Frontal cortex (tissue), 4 donors: ENCODE measurements around the gene TPCN2. TPM values are rescaled to one million over a fixed set of nuclear protein-coding genes. Genes with fewer than 3 reads are reported as not detected.
"Not testable (repeated sequence)": the region's sequence is repeated elsewhere in the genome, so short reads cannot be mapped to it uniquely, and the experiment has no call there.

Experiments
- DNase-seq, 2 donors: peaks; one replicate each; pipeline ENCODE4 v3.0.0; 2012; ENCODE audit warnings: low spot score in 2 of 2
- FAIRE-seq: peaks from 2 replicates; lab custom pipeline; 2012; peaks lifted over from hg19 to GRCh38; lab: Jason Lieb, UNC
- total RNA-seq: library from RNA; depleted of rRNA; stranded (reverse); fragments of >200 nt; gene quantifications from one replicate; pipeline ENCODE4 v1.2.3, GENCODE V29; 2014
- donor health status: control.
- donor health status: control.
- donor health status: control.

TPCN2 gene
- total RNA-seq, 1 donor from 2014 or later, result 6.1 TPM

GRCh38 chr11:69134182-69134581 lies 85.5 kb downstream of the TPCN2 start:
- DNase-seq, FAIRE-seq: not testable (repeated sequence)

GRCh38 chr11:69134957-69135356 lies 86.2 kb downstream of the TPCN2 start:
- FAIRE-seq (no peak), DNase-seq (no peak)

GRCh38 chr11:69135420-69136363 lies 87.0 kb downstream of the TPCN2 start:
- no peak for DNase-seq
- no peak for FAIRE-seq

GRCh38 chr11:69136471-69136870 lies 87.7 kb downstream of the TPCN2 start:
- FAIRE-seq, result no peak
- DNase-seq, result no peak

GRCh38 chr11:69137151-69137844 lies 88.6 kb downstream of the TPCN2 start:
- DNase-seq (no peak), FAIRE-seq (no peak)

- FAIRE-seq (no peak), DNase-seq (no peak)
These were observed 89.5 kb downstream of the TPCN2 start for GRCh38 chr11:69138265-69138664.

GRCh38 chr11:69140161-69140560 lies 91.4 kb downstream of the TPCN2 start:
- not testable (repeated sequence) for FAIRE-seq, DNase-seq

- DNase-seq, result no peak
- no peak for FAIRE-seq
These were observed 91.9 kb downstream of the TPCN2 start for GRCh38 chr11:69140635-69141034.

- DNase-seq (no peak), FAIRE-seq (no peak)
These were observed 93.0 kb downstream of the TPCN2 start for GRCh38 chr11:69141742-69142141.

GRCh38 chr11:69142895-69143294 lies 94.2 kb downstream of the TPCN2 start:
- no peak for FAIRE-seq
- DNase-seq, result no peak

- FAIRE-seq, result no peak
- no peak for DNase-seq
These were observed 95.8 kb downstream of the TPCN2 start for GRCh38 chr11:69144316-69145049.

- FAIRE-seq (no peak), DNase-seq (no peak)
These were observed 96.3 kb downstream of the TPCN2 start for GRCh38 chr11:69145050-69145380.

- DNase-seq (no peak), FAIRE-seq (no peak)
These were observed 99.6 kb downstream of the TPCN2 start for GRCh38 chr11:69148377-69148762.

GRCh38 chr11:69148806-69149205 lies 100.1 kb downstream of the TPCN2 start:
- DNase-seq (no peak), FAIRE-seq (no peak)

GRCh38 chr11:69149338-69150045 lies 100.8 kb downstream of the TPCN2 start:
- DNase-seq, FAIRE-seq: not testable (repeated sequence)

GRCh38 chr11:69150175-69150574 lies 101.4 kb downstream of the TPCN2 start:
- no peak for FAIRE-seq

GRCh38 chr11:69151836-69152235 lies 103.1 kb downstream of the TPCN2 start:
- no peak for DNase-seq

More at GRCh38 chr11:69150175-69150574, 101.4 kb downstream of the TPCN2 start:
- no peak for DNase-seq

GRCh38 chr11:69152733-69153421 lies 104.1 kb downstream of the TPCN2 start:
- DNase-seq, result no peak
- FAIRE-seq, result no peak

More at GRCh38 chr11:69151836-69152235, 103.1 kb downstream of the TPCN2 start:
- no peak for FAIRE-seq

- DNase-seq (no peak), FAIRE-seq (no peak)
These were observed 104.9 kb downstream of the TPCN2 start for GRCh38 chr11:69153661-69154060.
